ENCODE data around the gene P3H1.
"Not testable (repeated sequence)": the region's sequence is repeated elsewhere in the genome, so short reads cannot be mapped to it uniquely, and the experiment has no call there.

GRCh38 chr1:42751511-42752070 lies 15.2 kb downstream of the P3H1 start:
- not testable (repeated sequence) for TF ChIP-seq POLR2A, CTCF (IDR thresholded peaks at IDR 0.05)

Data from esophagus squamous epithelium (tissue), 4 donors.